HUES48 (cell line): ENCODE measurements around the gene NFATC2IP.

Experiments
- H3K27ac ChIP-seq: one replicate; pipeline ENCODE4 v1.7.0; 2013; ENCODE audit warnings: low read depth, low read length, inconsistent platforms
- H3K27me3 ChIP-seq: 2 replicates; pipeline ENCODE4 v1.6.1; 2013; ENCODE audit warnings: mild to moderate bottlenecking, low read length; ENCODE audit not compliant: control insufficient read depth, insufficient read depth
- H3K36me3 ChIP-seq: 2 replicates; pipeline ENCODE4 v1.6.1; 2013; ENCODE audit warnings: low read length; ENCODE audit not compliant: control insufficient read depth, insufficient read depth
- H3K4me1 ChIP-seq: 2 replicates; pipeline ENCODE4 v1.6.1; 2013; ENCODE audit warnings: mild to moderate bottlenecking, low read length; ENCODE audit not compliant: control insufficient read depth, insufficient read depth
- H3K4me3 ChIP-seq: 2 replicates; pipeline ENCODE4 v1.5.1; 2013; ENCODE audit warnings: mild to moderate bottlenecking, low read depth, low read length
- H3K9ac ChIP-seq: 2 replicates; pipeline ENCODE4 v1.6.1; 2013; ENCODE audit warnings: mild to moderate bottlenecking, low read depth, low read length, moderate library complexity
- H3K9me3 ChIP-seq: 2 replicates; pipeline ENCODE4 v1.6.1; 2013; ENCODE audit warnings: low read length; ENCODE audit not compliant: control insufficient read depth, insufficient read depth

The NFATC2IP gene

GRCh38 chr16:28984091-28984490, 33.4 kb downstream of the NFATC2IP start:
- no peaks in the 10 kb centered on the region for H3K4me1 ChIP-seq
- H3K9ac ChIP-seq = no peak overlapping the region
- H3K27me3 ChIP-seq = no peaks in the 10 kb centered on the region
- peaks cover 31% of the 10 kb centered on the region for H3K36me3 ChIP-seq
- no peaks in the 10 kb centered on the region for H3K9me3 ChIP-seq
- no peak overlapping the region for H3K27ac ChIP-seq
- H3K4me3 ChIP-seq = no peak overlapping the region

GRCh38 chr16:28984619-28985135, 33.9 kb downstream of the NFATC2IP start, which contains the start of gene LAT:
LAT (plus strand) TSS chr16:28985052; CDS start chr16:28985418, 366 bp downstream.
- H3K4me3 ChIP-seq = no peak within 1 kb of the TSS
- H3K27me3 ChIP-seq = no peaks in the 10 kb centered on the region
- H3K9ac ChIP-seq = no peak within 1 kb of the TSS
- H3K9me3 ChIP-seq = no peaks in the 10 kb centered on the region
- H3K27ac ChIP-seq = no peak within 1 kb of the TSS
- H3K36me3 ChIP-seq = peaks cover 31% of the 10 kb centered on the region
- no peaks in the 10 kb centered on the region for H3K4me1 ChIP-seq

- no peaks in the 10 kb centered on the region for H3K27me3 ChIP-seq
- H3K9ac ChIP-seq = no peak overlapping the region
- peaks cover 31% of the 10 kb centered on the region for H3K36me3 ChIP-seq
- H3K4me1 ChIP-seq = no peaks in the 10 kb centered on the region
- no peak overlapping the region for H3K4me3 ChIP-seq
- H3K27ac ChIP-seq = no peak overlapping the region
- H3K9me3 ChIP-seq = no peaks in the 10 kb centered on the region
Observed at GRCh38 chr16:28985211-28986041, 34.7 kb downstream of the NFATC2IP start.

- Histone ChIP-seq H3K9me3 (no peaks in the 10 kb centered on the region), H3K27me3 (no peaks in the 10 kb centered on the region), H3K9ac (no peak overlapping the region), H3K4me1 (no peaks in the 10 kb centered on the region), H3K36me3 (peaks cover 28% of the 10 kb centered on the region), H3K27ac (no peak overlapping the region), H3K4me3 (no peak overlapping the region)
Observed at GRCh38 chr16:28986046-28986445, 35.3 kb downstream of the NFATC2IP start.

GRCh38 chr16:28986492-28986891, 35.8 kb downstream of the NFATC2IP start:
- no peak overlapping the region for H3K4me3 ChIP-seq
- no peaks in the 10 kb centered on the region for H3K27me3 ChIP-seq
- H3K9ac ChIP-seq = no peak overlapping the region
- no peaks in the 10 kb centered on the region for H3K9me3 ChIP-seq
- no peak overlapping the region for H3K27ac ChIP-seq
- H3K36me3 ChIP-seq = peaks cover 24% of the 10 kb centered on the region
- H3K4me1 ChIP-seq = no peaks in the 10 kb centered on the region

GRCh38 chr16:28987170-28987853, 36.6 kb downstream of the NFATC2IP start:
- H3K9me3 ChIP-seq = no peaks in the 10 kb centered on the region
- H3K36me3 ChIP-seq = peaks cover 21% of the 10 kb centered on the region; the same call in 1 of the 2 replicates
- no peaks in the 10 kb centered on the region for H3K4me1 ChIP-seq
- no peaks in the 10 kb centered on the region for H3K27me3 ChIP-seq
- no peak overlapping the region for H3K4me3 ChIP-seq
- no peak overlapping the region for H3K27ac ChIP-seq
- H3K9ac ChIP-seq = no peak overlapping the region

- Histone ChIP-seq H3K4me1 (no peaks in the 10 kb centered on the region), H3K9me3 (no peaks in the 10 kb centered on the region), H3K4me3 (no peak overlapping the region), H3K27me3 (no peaks in the 10 kb centered on the region), H3K36me3 (0 out of 2 replicates have a peak, but pooled peaks cover 3% of the 10 kb centered on the region), H3K9ac (no peak overlapping the region), H3K27ac (no peak overlapping the region)
Observed at GRCh38 chr16:28989363-28989762, 38.6 kb downstream of the NFATC2IP start.

GRCh38 chr16:28990375-28991040, 39.8 kb downstream of the NFATC2IP start:
- no peaks in the 10 kb centered on the region for H3K9me3 ChIP-seq
- 0 out of 2 replicates have a peak, but pooled peaks cover 3% of the 10 kb centered on the region for H3K36me3 ChIP-seq
- no peak overlapping the region for H3K27ac ChIP-seq
- H3K9ac ChIP-seq = no peak overlapping the region
- H3K4me1 ChIP-seq = no peaks in the 10 kb centered on the region
- no peak overlapping the region for H3K4me3 ChIP-seq
- no peaks in the 10 kb centered on the region for H3K27me3 ChIP-seq

- Histone ChIP-seq H3K9ac (no peak overlapping the region), H3K4me1 (no peaks in the 10 kb centered on the region), H3K9me3 (no peaks in the 10 kb centered on the region), H3K4me3 (no peak overlapping the region), H3K27ac (no peak overlapping the region), H3K36me3 (0 out of 2 replicates have a peak, but pooled peaks cover 3% of the 10 kb centered on the region), H3K27me3 (no peaks in the 10 kb centered on the region)
Observed at GRCh38 chr16:28991687-28992086, 41.0 kb downstream of the NFATC2IP start.

- Histone ChIP-seq H3K36me3 (0 out of 2 replicates have a peak, but pooled peaks cover under 1% of the 10 kb centered on the region), H3K9ac (no peak overlapping the region), H3K27me3 (no peaks in the 10 kb centered on the region), H3K4me3 (no peak overlapping the region), H3K27ac (no peak overlapping the region), H3K4me1 (no peaks in the 10 kb centered on the region), H3K9me3 (no peaks in the 10 kb centered on the region)
Observed at GRCh38 chr16:28992496-28992895, 41.8 kb downstream of the NFATC2IP start.
